GM10266 (cell line): ENCODE data around the gene GTF2F1.
"Not testable (repeated sequence)": the region's sequence is repeated elsewhere in the genome, so short reads cannot be mapped to it uniquely, and the experiment has no call there.

Experiments
- DNase-seq: peaks from one replicate; pipeline ENCODE4 v3.0.0; 2012; ENCODE audit errors: extremely low spot score
- CTCF ChIP-seq: IDR thresholded peaks from 2 replicates; pipeline ENCODE4 v1.5.1; 2012; ENCODE audit warnings: mild to moderate bottlenecking, low read depth; ENCODE audit not compliant: control insufficient read depth, insufficient read depth; ENCODE audit errors: missing control alignments

Gene GTF2F1

GRCh38 chr19:6431891-6432290, 38.9 kb upstream of the GTF2F1 start:
- no peak for TF ChIP-seq CTCF
- DNase-seq = no peak

- DNase-seq = no peak
- no peak for TF ChIP-seq CTCF
These were observed 36.7 kb upstream of the GTF2F1 start for GRCh38 chr19:6429419-6430221.

- DNase-seq = not testable (repeated sequence)
These were observed 35.9 kb upstream of the GTF2F1 start for GRCh38 chr19:6428692-6429418.

- no peak for TF ChIP-seq CTCF
- DNase-seq = no peak
These were observed 34.2 kb upstream of the GTF2F1 start for GRCh38 chr19:6427131-6427530.

GRCh38 chr19:6425732-6426620, 33.0 kb upstream of the GTF2F1 start:
- no peak for DNase-seq
- TF ChIP-seq CTCF = no peak

GRCh38 chr19:6424939-6425731, 32.2 kb upstream of the GTF2F1 start:
- peak; percentile 100 for DNase-seq
- TF ChIP-seq CTCF = no peak
